Vagina (tissue), 2 donors: ENCODE measurements around the gene CSGALNACT2.

Experiments
- CTCF ChIP-seq, 3 experiments: fragments of 450-650 bp in 2 of 3; fragments of 200-600 bp in 1 of 3; sonication (generic) in 1 of 3; IDR thresholded peaks; one replicate each; pipeline ENCODE4 v1.5.1; 2017 to 2019; ENCODE audit warnings: antibody characterized with exemption in 3 of 3, mild to moderate bottlenecking in 2 of 3, moderate library complexity in 2 of 3
- POLR2A ChIP-seq, 2 donors: fragments of 450-650 bp; IDR thresholded peaks; one replicate each; pipeline ENCODE4 v1.6.1; 2017; ENCODE audit warnings: antibody characterized with exemption in 2 of 2, mild to moderate bottlenecking in 2 of 2, moderate library complexity in 2 of 2

DNA sequence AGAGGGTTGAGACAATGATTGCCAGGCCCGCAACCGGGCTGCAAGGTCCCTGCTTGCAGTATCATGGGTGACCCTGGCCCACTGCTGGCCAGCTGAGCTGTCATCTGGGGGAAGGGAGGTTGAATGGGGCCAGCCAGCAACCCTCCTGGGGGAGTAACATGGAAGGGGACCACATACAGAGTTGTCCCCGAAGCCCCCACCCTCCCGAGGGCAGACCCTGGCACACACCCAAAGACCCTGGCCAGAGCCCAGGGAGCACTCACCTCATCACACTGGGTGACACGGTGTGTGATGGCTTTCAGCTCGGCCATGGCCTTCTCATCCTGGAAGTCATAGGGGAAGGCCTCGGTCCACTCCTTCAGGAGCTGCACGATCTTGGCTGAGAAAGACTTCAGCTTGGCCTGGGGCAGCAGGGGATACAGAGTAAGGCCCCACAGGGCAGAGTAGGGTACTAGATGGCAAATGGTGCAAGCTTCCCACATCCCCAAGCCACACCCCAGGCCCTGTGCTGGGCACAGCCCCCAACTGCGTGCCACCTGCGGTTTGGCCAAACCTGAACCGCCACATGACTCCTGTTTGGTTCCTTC is 63.4 kb downstream of the CSGALNACT2 start:
- no peak for TF ChIP-seq POLR2A (IDR thresholded peaks at IDR 0.05)
- no peak for TF ChIP-seq CTCF (IDR thresholded peaks at IDR 0.05)
